HCT116 (cell line): ENCODE data around the gene NF2. TPM values are rescaled to one million over a fixed set of nuclear protein-coding genes. Genes with fewer than 3 reads are reported as not detected.

Experiments used
- ATAC-seq: fragments of 200-7000 bp; cut with Tn5 transposase; 2 replicates; pipeline ENCODE4 v1.9.1; 2020; ENCODE audit warnings: mild to moderate bottlenecking, moderate library complexity
- BruUV-seq: library from RNA; stranded (reverse); fragments of 400-500 nt; replicated peaks from 2 replicates; lab custom pipeline; 2021; lab: Mats Ljungman, UMichigan
- CTCF ChIA-PET: fragments of 300-600 bp; sonication (Branson Sonifier 250); formaldehyde crosslinking; loops from one replicate; lab custom pipeline; 2021; ENCODE audit warnings: antibody characterized with exemption; lab: Charles Lee
- POLR2A ChIA-PET: fragments of 300-600, 350-600 bp; sonication (Branson Sonifier 250); formaldehyde crosslinking; loops from one replicate; lab custom pipeline; 2021; ENCODE audit warnings: antibody characterized with exemption; lab: Charles Lee
- RAD21 ChIA-PET, 2 experiments: fragments of 300-600 bp; sonication (Branson Sonifier 250); formaldehyde crosslinking; loops; one replicate each; lab custom pipeline; 2023; ENCODE audit warnings: low total read pairs in 2 of 2; ENCODE audit not compliant: uncharacterized antibody in 2 of 2, unreplicated experiment in 2 of 2, low non-redundant PET in 1 of 2; lab: Charles Lee
- DNase-seq: peaks from one replicate; pipeline ENCODE4 v3.0.0-alpha.2; 2010; ENCODE audit warnings: low read depth, low spot score
- H2AFZ ChIP-seq: fragments of 200-600 bp; shearing (Covaris generic), sonication (generic); 2 replicates; pipeline ENCODE4 v1.6.1; 2017; ENCODE audit warnings: low read depth, mixed run types, mixed read lengths, antibody characterized with exemption, low read length; ENCODE audit not compliant: poor library complexity, severe bottlenecking
- H3K27ac ChIP-seq: 2 replicates; pipeline ENCODE4 v1.5.1; 2012; ENCODE audit warnings: low read depth, low read length
- H3K27me3 ChIP-seq: fragments of 200-600 bp; sonication (generic); 2 replicates; pipeline ENCODE4 v1.6.1; 2016; ENCODE audit warnings: mixed run types, low read length, mixed read lengths; ENCODE audit not compliant: insufficient read depth
- H3K36me3 ChIP-seq, 2 experiments: fragments of 200-500 bp in 1 of 2; fragments of 200-600 bp in 1 of 2; sonication (Bioruptor generic) in 1 of 2; sonication (generic) in 1 of 2; 2 replicates each; pipeline versions ENCODE4 v1.5.1 to v1.6.1; 2014 to 2016; ENCODE audit warnings: low read length in 2 of 2, inconsistent platforms in 1 of 2, mixed read lengths in 1 of 2, mixed run types in 1 of 2; ENCODE audit not compliant: insufficient read depth in 2 of 2, control insufficient read depth in 1 of 2
- H3K4me1 ChIP-seq, 2 experiments: fragments of 200-600 bp in 1 of 2; sonication (generic) in 1 of 2; 2 replicates each; pipeline versions ENCODE4 v1.5.1 to v1.6.1; 2012 to 2017; ENCODE audit warnings: low read length in 2 of 2, inconsistent platforms in 1 of 2, mild to moderate bottlenecking in 1 of 2, mixed read lengths in 1 of 2, mixed run types in 1 of 2, moderate library complexity in 1 of 2; ENCODE audit not compliant: insufficient read depth in 2 of 2, control insufficient read depth in 1 of 2
- H3K4me2 ChIP-seq: fragments of 200-600 bp; sonication (generic); 2 replicates; pipeline ENCODE4 v1.6.1; 2017; ENCODE audit warnings: mixed run types, low read length, mixed read lengths
- H3K4me3 ChIP-seq, 2 experiments: fragments of 200-600 bp in 1 of 2; sonication (generic) in 1 of 2; replicated peaks in 1 of 2; 2 replicates each; pipeline ENCODE4 v1.5.1; 2011 to 2016; ENCODE audit warnings: low read length in 2 of 2, control low read depth in 1 of 2, low read depth in 1 of 2, mild to moderate bottlenecking in 1 of 2, mixed read lengths in 1 of 2, mixed run types in 1 of 2
- H3K79me2 ChIP-seq: fragments of 200-600 bp; sonication (generic); 2 replicates; pipeline ENCODE4 v1.6.1; 2017; ENCODE audit warnings: mild to moderate bottlenecking, mixed run types, low read length, moderate library complexity, mixed read lengths; ENCODE audit not compliant: insufficient read depth
- H3K9ac ChIP-seq: fragments of 200-600 bp; sonication (generic); 2 replicates; pipeline ENCODE4 v1.6.1; 2016; ENCODE audit warnings: low read length, mixed read lengths
- H3K9me2 ChIP-seq: fragments of 200-600 bp; sonication (generic), shearing (Covaris generic); 2 replicates; pipeline ENCODE4 v1.6.1; 2017; ENCODE audit warnings: mixed run types, mild to moderate bottlenecking, moderate library complexity; ENCODE audit not compliant: insufficient read depth
- H3K9me3 ChIP-seq, 2 experiments: fragments of 200-500 bp in 1 of 2; fragments of 200-600 bp in 1 of 2; sonication (Bioruptor generic) in 1 of 2; sonication (generic) in 1 of 2; 2 replicates each; pipeline ENCODE4 v1.6.1; 2014 to 2017; ENCODE audit warnings: low read length in 2 of 2, mixed read lengths in 2 of 2, inconsistent platforms in 1 of 2, low read depth in 1 of 2, mild to moderate bottlenecking in 1 of 2, mixed run types in 1 of 2, moderate library complexity in 1 of 2; ENCODE audit not compliant: control insufficient read depth in 1 of 2, insufficient read depth in 1 of 2
- H4K20me1 ChIP-seq: fragments of 200-600 bp; sonication (generic), shearing (Covaris generic); 2 replicates; pipeline ENCODE4 v1.6.1; 2017; ENCODE audit warnings: mixed run types, mild to moderate bottlenecking, moderate library complexity; ENCODE audit not compliant: insufficient read depth
- CEBPB ChIP-seq: IDR thresholded peaks from 2 replicates; pipeline ENCODE4 v1.6.1; 2012; ENCODE audit warnings: low read depth
- EGR1 ChIP-seq: IDR thresholded peaks from 2 replicates; pipeline ENCODE4 v1.6.1; 2012; ENCODE audit warnings: low read depth
- ELF1 ChIP-seq: IDR thresholded peaks from 2 replicates; pipeline ENCODE4 v1.6.1; 2012; ENCODE audit warnings: low read depth, borderline replicate concordance
- EZH2 ChIP-seq: fragments of 200-600 bp; sonication (generic); IDR thresholded peaks from 2 replicates; pipeline ENCODE4 v1.6.1; 2017; ENCODE audit warnings: antibody characterized with exemption, mixed run types
- EZH2phosphoT487 ChIP-seq: fragments of 200-600 bp; IDR thresholded peaks from 2 replicates; pipeline ENCODE4 v1.6.1; 2018; ENCODE audit warnings: antibody characterized with exemption, borderline replicate concordance
- FOSL1 ChIP-seq: IDR thresholded peaks from 2 replicates; pipeline ENCODE4 v1.6.1; 2012; ENCODE audit warnings: low read depth
- POLR2A ChIP-seq: IDR thresholded peaks from 2 replicates; pipeline ENCODE4 v1.7.0; 2011; ENCODE audit warnings: borderline replicate concordance; ENCODE audit not compliant: insufficient read depth, insufficient read length; ENCODE audit errors: extremely low read depth
- POLR2AphosphoS5 ChIP-seq: IDR thresholded peaks from 2 replicates; pipeline ENCODE4 v1.6.1; 2011; ENCODE audit warnings: mild to moderate bottlenecking, low read depth, low read length, moderate library complexity
- RAD21 ChIP-seq: IDR thresholded peaks from 2 replicates; pipeline ENCODE4 v1.6.1; 2012; ENCODE audit warnings: low read depth, mild to moderate bottlenecking
- SIN3A ChIP-seq: IDR thresholded peaks from 2 replicates; pipeline ENCODE4 v1.6.1; 2012; ENCODE audit warnings: low read depth
- SP1 ChIP-seq: IDR thresholded peaks from 2 replicates; pipeline ENCODE4 v1.6.1; 2012; ENCODE audit warnings: low read depth
- TCF7L2 ChIP-seq: IDR thresholded peaks from 2 replicates; pipeline ENCODE4 v1.7.0; 2011; ENCODE audit warnings: borderline replicate concordance, inconsistent platforms; ENCODE audit not compliant: insufficient read depth, insufficient read length; ENCODE audit errors: extremely low read depth
- ZFX ChIP-seq: fragments of 450-650 bp; IDR thresholded peaks from 2 replicates; pipeline ENCODE4 v1.6.1; 2017
- ZNF274 ChIP-seq: fragments of 200-500 bp; sonication (Bioruptor generic); IDR thresholded peaks from 2 replicates; pipeline ENCODE4 v1.6.1; 2014; ENCODE audit warnings: mild to moderate bottlenecking, low read depth, low read length, inconsistent platforms
- intact Hi-C: fragments of 100-400 bp; cut with micrococcal nuclease; formaldehyde crosslinking; loops from 2 replicates; pipeline ENCODE4 v1.10.0; 2022
- total RNA-seq: library from RNA; stranded (reverse); gene quantifications from one replicate; pipeline ENCODE4 v1.2.1, GENCODE V29; 2021; ENCODE audit not compliant: unreplicated experiment
- TF ChIP-seq, protein P1 (sequence below): IDR thresholded peaks from 2 replicates; pipeline ENCODE4 v1.6.1; 2012
- TF ChIP-seq, protein P2 (sequence below): IDR thresholded peaks from 2 replicates; pipeline ENCODE4 v1.6.1; 2011; ENCODE audit warnings: mild to moderate bottlenecking, low read length, moderate library complexity; ENCODE audit not compliant: insufficient replicate concordance; ENCODE audit errors: extremely low read depth
- TF ChIP-seq, protein P3 (sequence below): IDR thresholded peaks from 2 replicates; pipeline ENCODE4 v1.6.1; 2012; ENCODE audit warnings: low read depth

NF2 gene
- total RNA-seq, 1 experiment from 2014 or later, result 70.2 TPM

DNA sequence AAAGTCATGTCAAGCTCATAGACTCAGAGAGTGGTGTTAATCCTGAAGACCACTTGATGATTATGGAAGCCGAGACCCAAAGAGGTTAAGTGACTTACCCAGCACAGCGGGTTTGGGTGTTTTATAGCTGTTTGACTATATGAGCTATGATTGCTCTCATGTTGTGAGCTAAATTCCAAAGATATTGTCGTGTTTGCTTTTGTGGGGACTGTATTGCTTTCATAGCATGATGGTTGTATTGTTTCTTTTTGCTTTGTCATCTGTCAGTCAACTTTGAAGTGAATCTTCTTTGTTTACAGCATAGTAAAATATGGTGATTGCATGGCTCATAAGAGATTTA, 23.7 kb downstream of the NF2 start:
- Histone ChIP-seq H3K9me3 (no peaks in the 10 kb centered on the region), H3K27ac (no peak overlapping the region), H3K9ac (no peak overlapping the region), H3K79me2 (peaks cover 94% of the 10 kb centered on the region), H3K36me3 (no peaks in the 10 kb centered on the region), H2AFZ (no peak overlapping the region), H4K20me1 (no peaks in the 10 kb centered on the region), H3K27me3 (no peaks in the 10 kb centered on the region), H3K4me3 (no peak overlapping the region), H3K9me2 (no peaks in the 10 kb centered on the region), H3K4me1 (peaks cover 41 to 56% of the 10 kb centered on the region in 2 experiments), H3K4me2 (no peak overlapping the region)
- TF ChIP-seq EZH2phosphoT487 (no peak), EGR1 (no peak), FOSL1 (no peak), ELF1 (no peak), RAD21 (no peak), POLR2A (no peak), EZH2 (no peak), SP1 (no peak), CEBPB (no peak), TCF7L2 (no peak), SIN3A (no peak), ZNF274 (no peak), POLR2AphosphoS5 (no peak), ZFX (no peak)
- TF ChIP-seq, protein P1, sequence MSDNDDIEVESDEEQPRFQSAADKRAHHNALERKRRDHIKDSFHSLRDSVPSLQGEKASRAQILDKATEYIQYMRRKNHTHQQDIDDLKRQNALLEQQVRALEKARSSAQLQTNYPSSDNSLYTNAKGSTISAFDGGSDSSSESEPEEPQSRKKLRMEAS, result no peak
- TF ChIP-seq, protein P2, sequence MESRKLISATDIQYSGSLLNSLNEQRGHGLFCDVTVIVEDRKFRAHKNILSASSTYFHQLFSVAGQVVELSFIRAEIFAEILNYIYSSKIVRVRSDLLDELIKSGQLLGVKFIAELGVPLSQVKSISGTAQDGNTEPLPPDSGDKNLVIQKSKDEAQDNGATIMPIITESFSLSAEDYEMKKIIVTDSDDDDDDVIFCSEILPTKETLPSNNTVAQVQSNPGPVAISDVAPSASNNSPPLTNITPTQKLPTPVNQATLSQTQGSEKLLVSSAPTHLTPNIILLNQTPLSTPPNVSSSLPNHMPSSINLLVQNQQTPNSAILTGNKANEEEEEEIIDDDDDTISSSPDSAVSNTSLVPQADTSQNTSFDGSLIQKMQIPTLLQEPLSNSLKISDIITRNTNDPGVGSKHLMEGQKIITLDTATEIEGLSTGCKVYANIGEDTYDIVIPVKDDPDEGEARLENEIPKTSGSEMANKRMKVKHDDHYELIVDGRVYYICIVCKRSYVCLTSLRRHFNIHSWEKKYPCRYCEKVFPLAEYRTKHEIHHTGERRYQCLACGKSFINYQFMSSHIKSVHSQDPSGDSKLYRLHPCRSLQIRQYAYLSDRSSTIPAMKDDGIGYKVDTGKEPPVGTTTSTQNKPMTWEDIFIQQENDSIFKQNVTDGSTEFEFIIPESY, result no peak
- TF ChIP-seq, protein P3, sequence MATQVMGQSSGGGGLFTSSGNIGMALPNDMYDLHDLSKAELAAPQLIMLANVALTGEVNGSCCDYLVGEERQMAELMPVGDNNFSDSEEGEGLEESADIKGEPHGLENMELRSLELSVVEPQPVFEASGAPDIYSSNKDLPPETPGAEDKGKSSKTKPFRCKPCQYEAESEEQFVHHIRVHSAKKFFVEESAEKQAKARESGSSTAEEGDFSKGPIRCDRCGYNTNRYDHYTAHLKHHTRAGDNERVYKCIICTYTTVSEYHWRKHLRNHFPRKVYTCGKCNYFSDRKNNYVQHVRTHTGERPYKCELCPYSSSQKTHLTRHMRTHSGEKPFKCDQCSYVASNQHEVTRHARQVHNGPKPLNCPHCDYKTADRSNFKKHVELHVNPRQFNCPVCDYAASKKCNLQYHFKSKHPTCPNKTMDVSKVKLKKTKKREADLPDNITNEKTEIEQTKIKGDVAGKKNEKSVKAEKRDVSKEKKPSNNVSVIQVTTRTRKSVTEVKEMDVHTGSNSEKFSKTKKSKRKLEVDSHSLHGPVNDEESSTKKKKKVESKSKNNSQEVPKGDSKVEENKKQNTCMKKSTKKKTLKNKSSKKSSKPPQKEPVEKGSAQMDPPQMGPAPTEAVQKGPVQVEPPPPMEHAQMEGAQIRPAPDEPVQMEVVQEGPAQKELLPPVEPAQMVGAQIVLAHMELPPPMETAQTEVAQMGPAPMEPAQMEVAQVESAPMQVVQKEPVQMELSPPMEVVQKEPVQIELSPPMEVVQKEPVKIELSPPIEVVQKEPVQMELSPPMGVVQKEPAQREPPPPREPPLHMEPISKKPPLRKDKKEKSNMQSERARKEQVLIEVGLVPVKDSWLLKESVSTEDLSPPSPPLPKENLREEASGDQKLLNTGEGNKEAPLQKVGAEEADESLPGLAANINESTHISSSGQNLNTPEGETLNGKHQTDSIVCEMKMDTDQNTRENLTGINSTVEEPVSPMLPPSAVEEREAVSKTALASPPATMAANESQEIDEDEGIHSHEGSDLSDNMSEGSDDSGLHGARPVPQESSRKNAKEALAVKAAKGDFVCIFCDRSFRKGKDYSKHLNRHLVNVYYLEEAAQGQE, result no peak
- no TSS peak for BruUV-seq
- ChIA-PET RAD21 (no interaction called here), POLR2A (no interaction called here), CTCF (interaction anchor here (2.4 kb wide), 1 partner anchor 9 kb away, joined by 20 read pairs; no protein-coding TSS in a partner anchor)
- intact Hi-C loops, result loop anchor here (10.0 kb wide), 1 partner anchor 232 kb away; no protein-coding TSS in a partner anchor
- DNase-seq (no peak), ATAC-seq (no peak)
